Fibroblast of lung (primary cell): Measurements from ENCODE around the gene NAXE. TPM values are rescaled to one million over a fixed set of nuclear protein-coding genes. Genes with fewer than 3 reads are reported as not detected.

Experiments
- DNase-seq, 2 donors: peaks; one replicate each; pipeline versions ENCODE4 v3.0.0 to v3.0.0-alpha.2; 2010; ENCODE audit warnings: low read depth in 2 of 2
- H2AFZ ChIP-seq: 2 replicates; pipeline ENCODE4 v1.5.1; 2012; ENCODE audit warnings: low read length, control low read depth, inconsistent platforms
- H3K27ac ChIP-seq: 2 replicates; pipeline ENCODE4 v1.5.1; 2011; ENCODE audit warnings: low read length, control low read depth; ENCODE audit not compliant: insufficient read depth
- H3K27me3 ChIP-seq: 2 replicates; pipeline ENCODE4 v1.5.1; 2011; ENCODE audit warnings: mild to moderate bottlenecking, low read length; ENCODE audit not compliant: control insufficient read depth, insufficient read depth
- H3K36me3 ChIP-seq: 2 replicates; pipeline ENCODE4 v1.5.1; 2011; ENCODE audit warnings: low read length; ENCODE audit not compliant: control insufficient read depth, insufficient read depth
- H3K4me1 ChIP-seq: 2 replicates; pipeline ENCODE4 v1.5.1; 2011; ENCODE audit warnings: low read length; ENCODE audit not compliant: control insufficient read depth, insufficient read depth; ENCODE audit errors: extremely low read depth
- H3K4me2 ChIP-seq: 2 replicates; pipeline ENCODE4 v1.5.1; 2011; ENCODE audit warnings: low read length, control low read depth; ENCODE audit not compliant: insufficient read depth; ENCODE audit errors: extremely low read depth
- H3K4me3 ChIP-seq, 4 experiments: fragments of 200-600 bp in 1 of 4; sonication (generic) in 1 of 4; replicated peaks in 1 of 4; 2 replicates each; pipeline ENCODE4 v1.5.1; 2011 to 2016; ENCODE audit warnings: low read length in 4 of 4, low read depth in 3 of 4, mild to moderate bottlenecking in 3 of 4, control low read depth in 2 of 4, inconsistent platforms in 1 of 4, mixed read lengths in 1 of 4; ENCODE audit not compliant: insufficient read depth in 1 of 4; ENCODE audit errors: control extremely low read depth in 1 of 4
- H3K79me2 ChIP-seq: 2 replicates; pipeline ENCODE4 v1.5.1; 2012; ENCODE audit warnings: mild to moderate bottlenecking, low read length, inconsistent platforms; ENCODE audit not compliant: control insufficient read depth, insufficient read depth
- H3K9ac ChIP-seq: 2 replicates; pipeline ENCODE4 v1.5.1; 2011; ENCODE audit warnings: mild to moderate bottlenecking, low read length, control low read depth; ENCODE audit not compliant: insufficient read depth
- H3K9me3 ChIP-seq: 2 replicates; pipeline ENCODE4 v1.5.1; 2012; ENCODE audit warnings: low read depth, low read length; ENCODE audit not compliant: control insufficient read depth, insufficient read depth
- H4K20me1 ChIP-seq: 2 replicates; pipeline ENCODE4 v1.5.1; 2011; ENCODE audit warnings: low read length; ENCODE audit not compliant: control insufficient read depth, insufficient read depth; ENCODE audit errors: extremely low read depth
- EZH2 ChIP-seq: IDR thresholded peaks from 2 replicates; pipeline ENCODE4 v1.5.1; 2012; ENCODE audit warnings: low read length, control low read depth, mild to moderate bottlenecking; ENCODE audit errors: missing control alignments
- polyA plus RNA-seq, 2 donors: library from polyadenylated mRNA; depleted of rRNA in 1 of 2; stranded (reverse) in 1 of 2; unstranded in 1 of 2; fragments of >200 nt; gene quantifications; 2 replicates each; pipeline ENCODE4 v1.2.1, GENCODE V29; 2011 to 2012; ENCODE audit warnings: missing spikeins in 1 of 2
- total RNA-seq: library from RNA; depleted of rRNA; stranded (reverse); fragments of >200 nt; gene quantifications from 2 replicates; pipeline ENCODE4 v1.2.1, GENCODE V29; 2014
- TF ChIP-seq, protein P1 (sequence below), 2 donors: IDR thresholded peaks in 1 of 2; conservative IDR thresholded peaks in 1 of 2; 1 replicate in 1 of 2; 2 replicates in 1 of 2; pipeline ENCODE4 v1.5.1; 2011 to 2012; ENCODE audit warnings: low read length in 2 of 2, control low read depth in 1 of 2, inconsistent platforms in 1 of 2, low read depth in 1 of 2, mild to moderate bottlenecking in 1 of 2

NAXE gene
- total and polyA plus RNA-seq, 2 donors (not counting 1 experiment from before 2014, with no cell fraction given): 41.6 to 64.4 TPM

DNA sequence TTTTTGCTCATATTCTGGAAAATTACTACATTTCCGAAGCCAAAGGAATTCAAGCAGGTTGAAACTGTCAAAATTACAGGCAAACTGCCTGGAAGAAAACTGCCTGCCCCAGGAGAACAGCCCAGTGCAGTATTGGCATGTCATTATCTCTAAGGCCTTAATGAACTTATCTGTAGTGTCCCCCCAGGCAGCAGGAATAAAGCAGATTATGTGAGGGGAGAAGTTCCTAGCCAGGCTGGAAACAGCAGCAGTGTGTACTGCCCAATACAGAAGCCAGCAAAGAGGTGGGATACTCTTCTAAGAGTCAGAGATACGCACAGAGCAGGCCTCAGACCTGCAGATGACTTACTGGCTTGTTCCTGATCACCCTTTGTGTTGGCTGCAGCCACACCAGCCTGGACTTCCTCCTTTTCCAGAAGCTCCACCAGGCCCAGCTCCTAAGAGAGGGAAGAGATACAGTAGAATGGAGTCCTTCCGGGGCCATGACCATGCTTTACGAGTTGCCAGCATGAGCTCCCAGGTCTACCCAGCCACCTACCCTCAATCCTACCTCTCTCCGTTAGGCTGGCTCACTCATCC is 30.9 kb upstream of the NAXE start:
- no peak overlapping the region for H3K4me3 ChIP-seq
- H3K36me3 ChIP-seq: peaks cover 32% of the 10 kb centered on the region
- no peak overlapping the region for H3K4me2 ChIP-seq

DNA sequence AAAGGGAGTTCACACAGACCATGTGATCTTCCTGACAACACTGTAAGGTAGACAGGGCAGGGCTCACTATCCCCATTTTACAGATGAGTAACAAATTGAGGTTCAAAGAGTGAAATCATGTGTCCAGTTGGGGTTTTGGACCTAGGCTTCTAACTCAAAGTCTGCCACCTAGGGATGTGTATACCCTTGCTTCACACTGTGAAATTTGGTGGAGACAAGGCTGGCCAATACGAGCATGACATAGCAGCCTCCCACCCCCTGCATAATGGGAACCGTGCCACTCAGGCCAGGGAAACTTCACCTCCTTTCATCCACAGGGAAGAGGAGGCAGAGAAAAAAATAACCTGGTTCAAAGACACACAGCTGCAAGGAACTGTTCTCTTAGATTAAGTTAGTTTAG is 26.1 kb upstream of the NAXE start:
- Histone ChIP-seq H3K9me3 (no peaks in the 10 kb centered on the region), H3K27me3 (no peaks in the 10 kb centered on the region), H3K4me2 (no peak overlapping the region), H3K79me2 (peaks cover 12% of the 10 kb centered on the region), H3K36me3 (peaks cover 22% of the 10 kb centered on the region), H3K27ac (no peak overlapping the region), H3K9ac (no peak overlapping the region), H3K4me1 (peaks cover 1% of the 10 kb centered on the region), H2AFZ (no peak overlapping the region), H4K20me1 (no peaks in the 10 kb centered on the region), H3K4me3 (no peak overlapping the region)
- no peak for TF ChIP-seq EZH2
- TF ChIP-seq, protein P1, sequence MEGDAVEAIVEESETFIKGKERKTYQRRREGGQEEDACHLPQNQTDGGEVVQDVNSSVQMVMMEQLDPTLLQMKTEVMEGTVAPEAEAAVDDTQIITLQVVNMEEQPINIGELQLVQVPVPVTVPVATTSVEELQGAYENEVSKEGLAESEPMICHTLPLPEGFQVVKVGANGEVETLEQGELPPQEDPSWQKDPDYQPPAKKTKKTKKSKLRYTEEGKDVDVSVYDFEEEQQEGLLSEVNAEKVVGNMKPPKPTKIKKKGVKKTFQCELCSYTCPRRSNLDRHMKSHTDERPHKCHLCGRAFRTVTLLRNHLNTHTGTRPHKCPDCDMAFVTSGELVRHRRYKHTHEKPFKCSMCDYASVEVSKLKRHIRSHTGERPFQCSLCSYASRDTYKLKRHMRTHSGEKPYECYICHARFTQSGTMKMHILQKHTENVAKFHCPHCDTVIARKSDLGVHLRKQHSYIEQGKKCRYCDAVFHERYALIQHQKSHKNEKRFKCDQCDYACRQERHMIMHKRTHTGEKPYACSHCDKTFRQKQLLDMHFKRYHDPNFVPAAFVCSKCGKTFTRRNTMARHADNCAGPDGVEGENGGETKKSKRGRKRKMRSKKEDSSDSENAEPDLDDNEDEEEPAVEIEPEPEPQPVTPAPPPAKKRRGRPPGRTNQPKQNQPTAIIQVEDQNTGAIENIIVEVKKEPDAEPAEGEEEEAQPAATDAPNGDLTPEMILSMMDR (conservative IDR thresholded peaks at IDR 0.05 in 1 of 2, IDR thresholded peaks at IDR 0.05 in 1 of 2; ENCODE audit: low read depth in 1 of 2, low read length in 2 of 2): no peak
- no peak for DNase-seq

More for the DNA sequence above, 30.9 kb upstream of the NAXE start:
- Histone ChIP-seq H3K27ac (no peak overlapping the region), H3K79me2 (no peaks in the 10 kb centered on the region), H3K27me3 (no peaks in the 10 kb centered on the region), H2AFZ (no peak overlapping the region), H3K9me3 (no peaks in the 10 kb centered on the region), H3K4me1 (no peaks in the 10 kb centered on the region), H3K9ac (no peak overlapping the region), H4K20me1 (no peaks in the 10 kb centered on the region)
- DNase-seq: no peak
- TF ChIP-seq, protein P1 (conservative IDR thresholded peaks at IDR 0.05 in 1 of 2, IDR thresholded peaks at IDR 0.05 in 1 of 2; ENCODE audit: low read depth in 1 of 2, low read length in 2 of 2): no peak
- no peak for TF ChIP-seq EZH2

DNA sequence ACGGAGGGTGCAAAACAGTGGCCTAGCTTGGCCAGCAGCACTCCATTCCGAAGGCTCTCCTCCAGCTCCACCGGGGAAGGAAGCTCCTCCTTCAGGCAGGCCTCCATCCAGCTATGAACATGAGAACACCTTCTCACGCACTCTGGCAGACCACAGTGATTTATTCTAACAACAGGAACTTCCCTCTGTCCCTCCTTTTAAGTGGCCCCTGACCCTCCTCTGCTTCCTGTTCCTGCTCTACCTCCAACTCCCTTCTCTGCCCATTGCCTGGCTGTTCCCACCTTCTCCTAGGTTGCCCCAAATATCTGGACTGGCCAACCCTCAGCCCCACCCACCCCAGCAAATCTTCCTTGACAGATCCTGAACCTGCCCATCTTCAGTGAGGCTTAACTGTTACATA is 25.1 kb upstream of the NAXE start:
- no peak for TF ChIP-seq EZH2
- TF ChIP-seq, protein P1 (conservative IDR thresholded peaks at IDR 0.05 in 1 of 2, IDR thresholded peaks at IDR 0.05 in 1 of 2; ENCODE audit: low read depth in 1 of 2, low read length in 2 of 2): no peak
- H3K4me2 ChIP-seq: no peak overlapping the region
- peaks cover 16% of the 10 kb centered on the region for H3K79me2 ChIP-seq
- no peaks in the 10 kb centered on the region for H4K20me1 ChIP-seq
- H3K27ac ChIP-seq: no peak overlapping the region
- H3K9ac ChIP-seq: no peak overlapping the region
- no peak for DNase-seq
- H3K4me3 ChIP-seq: no peak overlapping the region
- peaks cover 21% of the 10 kb centered on the region for H3K36me3 ChIP-seq
- H3K27me3 ChIP-seq: no peaks in the 10 kb centered on the region
- H2AFZ ChIP-seq: no peak overlapping the region
- H3K9me3 ChIP-seq: no peaks in the 10 kb centered on the region
- peaks cover 5% of the 10 kb centered on the region for H3K4me1 ChIP-seq
